ENCODE results near the gene IFI44L. TPM values are rescaled to one million over a fixed set of nuclear protein-coding genes. Genes with fewer than 3 reads are reported as not detected.

IFI44L gene
- polyA plus RNA-seq, 1 donor from 2014 or later: 0.10 TPM

GRCh38 chr1:78683079-78683478, 62.8 kb downstream of the IFI44L start:
- no peaks in the 10 kb centered on the region for H3K27me3 ChIP-seq (ENCODE audit: insufficient read depth, low read depth, low read length)
- no peaks in the 10 kb centered on the region for H4K20me1 ChIP-seq (ENCODE audit: insufficient read depth)
- H3K79me2 ChIP-seq (replicated peaks; ENCODE audit: insufficient read depth, low read length): no peaks in the 10 kb centered on the region
- H3K9me3 ChIP-seq (ENCODE audit: low read length): no peaks in the 10 kb centered on the region
- H3K27ac ChIP-seq (ENCODE audit: low read length): no peak overlapping the region
- no peak overlapping the region for H3K9ac ChIP-seq (ENCODE audit: low read length)
- no peaks in the 10 kb centered on the region for H3K9me2 ChIP-seq (ENCODE audit: insufficient read depth, low read length)
- no peak overlapping the region for H3K4me2 ChIP-seq (ENCODE audit: low read length)
- no peaks in the 10 kb centered on the region for H3F3A ChIP-seq (ENCODE audit: insufficient read depth, low read length, poor library complexity, severe bottlenecking)
- H3K4me3 ChIP-seq (ENCODE audit: low read length): no peak overlapping the region
- no peaks in the 10 kb centered on the region for H3K36me3 ChIP-seq (ENCODE audit: insufficient read depth, low read length)
- no peak overlapping the region for H2AFZ ChIP-seq (ENCODE audit: low read depth, low read length)
- TF ChIP-seq RAD21 (conservative IDR thresholded peaks at IDR 0.05): no peak
- TF ChIP-seq EZH2 (IDR thresholded peaks at IDR 0.05; ENCODE audit: borderline replicate concordance, insufficient read depth, low read length, poor library complexity, severe bottlenecking): no peak
- TF ChIP-seq EP300 (conservative IDR thresholded peaks at IDR 0.05; ENCODE audit: poor library complexity, severe bottlenecking): no peak
- TF ChIP-seq, protein P1, sequence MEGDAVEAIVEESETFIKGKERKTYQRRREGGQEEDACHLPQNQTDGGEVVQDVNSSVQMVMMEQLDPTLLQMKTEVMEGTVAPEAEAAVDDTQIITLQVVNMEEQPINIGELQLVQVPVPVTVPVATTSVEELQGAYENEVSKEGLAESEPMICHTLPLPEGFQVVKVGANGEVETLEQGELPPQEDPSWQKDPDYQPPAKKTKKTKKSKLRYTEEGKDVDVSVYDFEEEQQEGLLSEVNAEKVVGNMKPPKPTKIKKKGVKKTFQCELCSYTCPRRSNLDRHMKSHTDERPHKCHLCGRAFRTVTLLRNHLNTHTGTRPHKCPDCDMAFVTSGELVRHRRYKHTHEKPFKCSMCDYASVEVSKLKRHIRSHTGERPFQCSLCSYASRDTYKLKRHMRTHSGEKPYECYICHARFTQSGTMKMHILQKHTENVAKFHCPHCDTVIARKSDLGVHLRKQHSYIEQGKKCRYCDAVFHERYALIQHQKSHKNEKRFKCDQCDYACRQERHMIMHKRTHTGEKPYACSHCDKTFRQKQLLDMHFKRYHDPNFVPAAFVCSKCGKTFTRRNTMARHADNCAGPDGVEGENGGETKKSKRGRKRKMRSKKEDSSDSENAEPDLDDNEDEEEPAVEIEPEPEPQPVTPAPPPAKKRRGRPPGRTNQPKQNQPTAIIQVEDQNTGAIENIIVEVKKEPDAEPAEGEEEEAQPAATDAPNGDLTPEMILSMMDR (IDR thresholded peaks at IDR 0.05; ENCODE audit: poor library complexity, severe bottlenecking): no peak
- TF ChIP-seq TAF1 (IDR thresholded peaks at IDR 0.05; ENCODE audit: low read depth): no peak
- TF ChIP-seq POLR2AphosphoS5 (IDR thresholded peaks at IDR 0.05): no peak
- no peak for TF ChIP-seq MXI1 (conservative IDR thresholded peaks at IDR 0.05; ENCODE audit: poor library complexity, severe bottlenecking)
- TF ChIP-seq SMC3 (conservative IDR thresholded peaks at IDR 0.05; ENCODE audit: poor library complexity): no peak
- no peak for TF ChIP-seq REST (IDR thresholded peaks at IDR 0.05; ENCODE audit: borderline replicate concordance)

- Histone ChIP-seq H3K27me3 (ENCODE audit: insufficient read depth, low read depth, low read length) (no peaks in the 10 kb centered on the region), H3K9me3 (ENCODE audit: low read length) (no peaks in the 10 kb centered on the region), H3K79me2 (replicated peaks; ENCODE audit: insufficient read depth, low read length) (no peaks in the 10 kb centered on the region), H3F3A (ENCODE audit: insufficient read depth, low read length, poor library complexity, severe bottlenecking) (no peaks in the 10 kb centered on the region), H3K9me2 (ENCODE audit: insufficient read depth, low read length) (no peaks in the 10 kb centered on the region), H4K20me1 (ENCODE audit: insufficient read depth) (no peaks in the 10 kb centered on the region), H3K4me3 (ENCODE audit: low read length) (no peak overlapping the region), H3K9ac (ENCODE audit: low read length) (no peak overlapping the region), H3K36me3 (ENCODE audit: insufficient read depth, low read length) (no peaks in the 10 kb centered on the region), H3K4me2 (ENCODE audit: low read length) (no peak overlapping the region), H3K27ac (ENCODE audit: low read length) (no peak overlapping the region), H2AFZ (ENCODE audit: low read depth, low read length) (no peak overlapping the region)
- TF ChIP-seq SMC3 (conservative IDR thresholded peaks at IDR 0.05; ENCODE audit: poor library complexity): no peak
- no peak for TF ChIP-seq MXI1 (conservative IDR thresholded peaks at IDR 0.05; ENCODE audit: poor library complexity, severe bottlenecking)
- TF ChIP-seq EP300 (conservative IDR thresholded peaks at IDR 0.05; ENCODE audit: poor library complexity, severe bottlenecking): no peak
- TF ChIP-seq TAF1 (IDR thresholded peaks at IDR 0.05; ENCODE audit: low read depth): no peak
- TF ChIP-seq REST (IDR thresholded peaks at IDR 0.05; ENCODE audit: borderline replicate concordance): no peak
- no peak for TF ChIP-seq EZH2 (IDR thresholded peaks at IDR 0.05; ENCODE audit: borderline replicate concordance, insufficient read depth, low read length, poor library complexity, severe bottlenecking)
Measured at GRCh38 chr1:78687315-78687714, 67.1 kb downstream of the IFI44L start.
